Measurements from ENCODE around the gene TSPAN18. TPM values are rescaled to one million over a fixed set of nuclear protein-coding genes. Genes with fewer than 3 reads are reported as not detected.

TSPAN18 gene
- total RNA-seq, 4 donors from 2014 or later, result 2.1 to 9.1 (median 2.5) TPM

DNA sequence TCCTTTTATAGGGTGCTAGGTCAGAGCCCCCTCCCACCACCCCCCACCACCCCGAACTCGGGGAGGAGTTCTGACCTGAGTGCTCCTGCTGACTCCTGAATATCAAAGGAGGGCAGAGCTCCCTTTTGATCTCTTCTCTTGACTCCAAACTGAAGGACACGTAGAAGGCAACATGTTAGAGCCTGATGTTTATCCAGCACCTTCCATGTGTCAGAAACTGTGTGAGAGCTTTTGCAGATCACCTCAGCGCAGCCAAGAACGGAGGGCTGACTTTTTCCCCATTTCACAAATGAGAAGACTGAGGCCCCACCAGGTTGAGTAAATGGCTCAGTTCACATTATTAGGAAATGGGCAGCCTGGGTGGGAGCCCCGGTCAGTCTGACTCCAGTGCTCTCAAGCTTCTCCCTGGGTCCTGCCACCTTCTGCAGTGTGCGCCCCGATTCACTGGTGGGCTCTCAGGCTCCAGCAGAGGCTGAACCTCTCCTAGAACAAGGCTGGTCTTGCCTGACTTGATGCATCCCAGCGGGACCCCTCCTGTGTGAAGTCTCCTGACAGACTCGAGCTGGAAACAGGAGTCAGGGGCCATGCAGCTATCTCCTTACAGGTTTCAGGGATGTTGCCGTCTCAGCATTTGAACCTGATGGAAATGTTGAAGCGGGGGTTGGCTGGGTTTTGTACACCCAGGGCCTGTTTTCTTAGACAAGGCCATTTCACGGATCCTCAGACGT, 98.5 kb downstream of the TSPAN18 start:
- Histone ChIP-seq H3K4me3 (no peak overlapping the region), H3K36me3 (no peaks in the 10 kb centered on the region), H3K27ac (peak overlapping the region in 1 of 4 donors; percentile 37), H3K27me3 (no peaks in the 10 kb centered on the region), H3K9me3 (no peaks in the 10 kb centered on the region), H3K4me1 (no peaks in the 10 kb centered on the region)
- no peak for DNase-seq
- no peak for TF ChIP-seq POLR2A (IDR thresholded peaks at IDR 0.05)
- intact Hi-C loops (cut with DNase I; ENCODE audit: low total_unique reads) (no loop called here), in situ Hi-C loops (cut with MboI; ENCODE audit: low sequenced_read_pairs in 4 of 4) (no loop called here)
- no peak for ATAC-seq

DNA sequence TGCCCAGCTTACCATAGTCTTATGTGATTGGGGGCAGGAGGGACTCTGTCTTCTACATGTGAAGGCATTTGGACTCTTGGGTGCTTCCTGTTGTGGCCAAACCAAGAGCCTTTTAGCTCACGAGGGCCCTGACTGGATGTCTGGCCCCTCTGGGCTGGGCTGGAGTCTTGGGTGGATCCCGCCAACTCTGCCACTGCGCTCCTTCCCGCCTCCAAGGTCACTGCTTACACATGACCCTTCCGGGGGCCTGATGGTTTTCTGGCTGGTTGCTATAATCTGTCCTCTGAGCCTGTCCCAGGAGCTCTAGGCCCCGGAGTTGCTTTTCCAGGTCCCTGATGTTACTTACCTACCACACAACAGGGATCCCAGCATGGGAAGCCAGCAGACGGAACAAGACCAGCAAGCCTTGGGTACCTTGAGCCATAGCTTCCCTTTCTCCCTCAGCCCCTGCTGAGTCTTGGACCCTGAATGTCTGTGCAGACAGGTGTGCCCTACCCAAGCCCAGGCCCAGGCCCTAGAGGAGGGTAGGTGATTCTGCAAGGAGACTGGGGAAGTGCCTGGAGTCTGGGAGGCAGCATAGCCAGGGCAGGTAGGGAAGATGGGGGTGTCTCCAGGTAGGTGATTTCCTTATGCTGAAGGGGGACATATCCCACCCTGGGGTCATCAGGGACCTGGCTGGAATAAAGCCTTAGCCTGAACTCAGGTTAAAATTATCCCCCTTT, 100.3 kb downstream of the TSPAN18 start:
- DNase-seq (no peak), ATAC-seq (no peak)
- Histone ChIP-seq H3K36me3 (no peaks in the 10 kb centered on the region), H3K4me1 (no peaks in the 10 kb centered on the region), H3K27me3 (no peaks in the 10 kb centered on the region), H3K9me3 (no peaks in the 10 kb centered on the region), H3K4me3 (no peak overlapping the region), H3K27ac (no peak overlapping the region)
- intact Hi-C loops (cut with DNase I; ENCODE audit: low total_unique reads) (no loop called here), in situ Hi-C loops (cut with MboI; ENCODE audit: low sequenced_read_pairs in 4 of 4) (no loop called here)
- TF ChIP-seq, protein P1, sequence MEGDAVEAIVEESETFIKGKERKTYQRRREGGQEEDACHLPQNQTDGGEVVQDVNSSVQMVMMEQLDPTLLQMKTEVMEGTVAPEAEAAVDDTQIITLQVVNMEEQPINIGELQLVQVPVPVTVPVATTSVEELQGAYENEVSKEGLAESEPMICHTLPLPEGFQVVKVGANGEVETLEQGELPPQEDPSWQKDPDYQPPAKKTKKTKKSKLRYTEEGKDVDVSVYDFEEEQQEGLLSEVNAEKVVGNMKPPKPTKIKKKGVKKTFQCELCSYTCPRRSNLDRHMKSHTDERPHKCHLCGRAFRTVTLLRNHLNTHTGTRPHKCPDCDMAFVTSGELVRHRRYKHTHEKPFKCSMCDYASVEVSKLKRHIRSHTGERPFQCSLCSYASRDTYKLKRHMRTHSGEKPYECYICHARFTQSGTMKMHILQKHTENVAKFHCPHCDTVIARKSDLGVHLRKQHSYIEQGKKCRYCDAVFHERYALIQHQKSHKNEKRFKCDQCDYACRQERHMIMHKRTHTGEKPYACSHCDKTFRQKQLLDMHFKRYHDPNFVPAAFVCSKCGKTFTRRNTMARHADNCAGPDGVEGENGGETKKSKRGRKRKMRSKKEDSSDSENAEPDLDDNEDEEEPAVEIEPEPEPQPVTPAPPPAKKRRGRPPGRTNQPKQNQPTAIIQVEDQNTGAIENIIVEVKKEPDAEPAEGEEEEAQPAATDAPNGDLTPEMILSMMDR (IDR thresholded peaks at IDR 0.05 in 4 of 5, conservative IDR thresholded peaks at IDR 0.05 in 1 of 5), result no peak
- no peak for TF ChIP-seq POLR2A (IDR thresholded peaks at IDR 0.05)

DNA sequence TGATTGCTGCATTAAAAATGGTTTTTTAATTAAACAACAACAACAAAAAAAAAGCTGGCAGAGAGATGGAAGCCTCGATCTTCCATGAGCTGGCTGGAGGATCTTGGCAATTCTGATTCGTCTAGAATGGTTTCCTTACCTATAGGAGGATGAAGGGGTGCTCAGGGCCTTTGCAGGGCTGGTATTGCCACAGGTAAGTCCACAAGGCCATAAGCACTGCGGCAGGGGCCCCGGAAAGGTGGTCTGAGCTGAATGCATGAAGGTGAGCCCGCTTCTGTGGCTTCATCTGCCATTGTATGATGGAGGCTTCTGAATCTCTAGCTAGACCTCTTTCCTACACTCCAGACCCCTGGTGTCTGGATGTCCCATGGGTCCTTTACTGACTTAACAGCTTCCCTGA, 101.5 kb downstream of the TSPAN18 start:
- Histone ChIP-seq H3K4me3 (no peak overlapping the region), H3K4me1 (no peaks in the 10 kb centered on the region), H3K27ac (no peak overlapping the region), H3K36me3 (no peaks in the 10 kb centered on the region), H3K27me3 (no peaks in the 10 kb centered on the region), H3K9me3 (no peaks in the 10 kb centered on the region)
- intact Hi-C loops (cut with DNase I; ENCODE audit: low total_unique reads), result no loop called here
- in situ Hi-C loops (cut with MboI; ENCODE audit: low sequenced_read_pairs in 4 of 4), result no loop called here
- TF ChIP-seq, protein P1 (IDR thresholded peaks at IDR 0.05 in 4 of 5, conservative IDR thresholded peaks at IDR 0.05 in 1 of 5), result no peak
- no peak for TF ChIP-seq POLR2A (IDR thresholded peaks at IDR 0.05)
- DNase-seq, result no peak
- no peak for ATAC-seq

DNA sequence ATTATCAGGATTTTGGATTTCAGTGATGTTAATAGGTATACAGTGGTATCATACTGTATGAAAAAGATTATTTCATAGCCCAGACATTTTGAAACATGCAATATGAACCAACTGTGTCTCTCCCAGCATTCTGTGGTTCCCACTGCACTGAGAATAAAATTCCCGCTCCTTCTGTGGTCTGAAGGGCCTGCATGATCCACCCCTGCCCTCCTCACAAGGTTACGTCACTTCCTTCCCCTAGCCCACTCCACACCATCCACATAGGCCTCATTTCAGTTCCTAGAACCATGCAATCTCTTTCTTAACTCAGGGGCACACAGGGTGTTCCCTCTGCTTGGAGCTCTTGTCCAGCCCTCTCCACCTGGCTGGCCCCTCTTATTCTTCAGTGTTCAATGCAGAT, 103.1 kb downstream of the TSPAN18 start:
- Histone ChIP-seq H3K27me3 (peaks cover 0 to 2% (median 0%) of the 10 kb centered on the region in 3 donors), H3K4me3 (no peak overlapping the region), H3K4me1 (no peaks in the 10 kb centered on the region), H3K27ac (no peak overlapping the region), H3K9me3 (no peaks in the 10 kb centered on the region), H3K36me3 (no peaks in the 10 kb centered on the region)
- ATAC-seq (no peak), DNase-seq (no peak)
- in situ Hi-C loops (cut with MboI; ENCODE audit: low sequenced_read_pairs in 4 of 4) (no loop called here), intact Hi-C loops (cut with DNase I; ENCODE audit: low total_unique reads) (no loop called here)
- no peak for TF ChIP-seq POLR2A (IDR thresholded peaks at IDR 0.05)
- TF ChIP-seq, protein P1 (IDR thresholded peaks at IDR 0.05 in 4 of 5, conservative IDR thresholded peaks at IDR 0.05 in 1 of 5), result no peak

DNA sequence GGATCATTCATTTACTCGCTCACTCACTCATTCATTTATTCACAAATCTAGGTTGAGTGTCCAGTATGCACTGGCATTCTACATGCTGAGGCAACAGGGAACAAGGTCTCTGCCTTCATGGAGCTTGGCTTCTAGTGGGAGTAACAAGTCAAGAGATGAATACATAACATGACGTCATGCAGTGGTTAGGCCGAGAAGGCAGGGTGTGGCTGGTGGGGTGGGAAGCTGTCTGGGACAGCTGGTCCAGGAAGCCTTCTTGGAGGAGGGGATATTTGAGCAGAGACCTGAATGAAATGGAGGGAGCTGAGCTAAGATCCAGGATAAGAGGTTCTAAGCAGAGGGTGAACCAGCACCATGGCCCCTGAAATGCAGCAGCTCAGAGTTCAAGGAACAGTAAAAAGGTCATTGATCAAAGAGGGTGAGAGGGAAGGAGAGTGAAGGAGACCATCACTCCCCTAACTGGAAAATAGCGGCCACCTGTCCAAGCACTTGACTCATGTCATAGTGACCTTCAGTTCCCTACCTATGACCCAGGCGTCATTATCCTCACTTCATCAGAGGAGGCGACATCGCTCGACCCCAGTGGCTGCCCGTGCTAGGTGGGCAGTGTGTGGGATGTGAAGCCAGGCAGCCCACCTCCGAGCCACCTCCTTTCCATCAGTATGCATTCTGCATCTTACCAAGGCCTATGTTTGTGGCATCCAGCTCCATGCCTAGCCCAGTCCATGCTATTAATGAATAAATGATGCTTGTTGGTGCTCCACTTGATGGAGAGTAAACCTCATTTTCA, 105.0 kb downstream of the TSPAN18 start:
- no peak overlapping the region for H3K4me3 ChIP-seq
- DNase-seq (no peak), ATAC-seq (no peak)
- no peaks in the 10 kb centered on the region for H3K9me3 ChIP-seq
- H3K27ac ChIP-seq, result no peak overlapping the region
- intact Hi-C loops (cut with DNase I; ENCODE audit: low total_unique reads), result no loop called here
- in situ Hi-C loops (cut with MboI; ENCODE audit: low sequenced_read_pairs in 4 of 4), result no loop called here
- TF ChIP-seq POLR2A (IDR thresholded peaks at IDR 0.05), result no peak
- no peaks in the 10 kb centered on the region for H3K4me1 ChIP-seq
- peaks cover 0 to 2% (median 2%) of the 10 kb centered on the region in 3 donors for H3K27me3 ChIP-seq
- no peaks in the 10 kb centered on the region for H3K36me3 ChIP-seq

All from gastrocnemius medialis (tissue), 4 donors.